HG03039 (cell line): Measurements from ENCODE around the gene FAM20B.
A peak's percentile ranks its signal among the peaks of the same experiment; 100 is the strongest.

Experiments
- ATAC-seq: cut with Tn5 transposase; IDR thresholded peaks from one replicate; pipeline ENCODE4 v1.9.1; 2021; ENCODE audit warnings: mild to moderate bottlenecking, moderate library complexity; ENCODE audit not compliant: unreplicated experiment

The FAM20B gene

GRCh38 chr1:179047636-179047997, 21.9 kb downstream of the FAM20B start:
- ATAC-seq = no peak

- ATAC-seq = no peak
Observed at GRCh38 chr1:179048339-179049124, 22.8 kb downstream of the FAM20B start.

- ATAC-seq = no peak
Observed at GRCh38 chr1:179052776-179053175, 27.1 kb downstream of the FAM20B start.

GRCh38 chr1:179053486-179053885, 27.8 kb downstream of the FAM20B start:
- ATAC-seq = no peak

- ATAC-seq = no peak
Observed at GRCh38 chr1:179055937-179056336, 30.2 kb downstream of the FAM20B start.

GRCh38 chr1:179058487-179059483, 33.1 kb downstream of the FAM20B start:
- no peak for ATAC-seq

GRCh38 chr1:179061360-179062282, 35.9 kb downstream of the FAM20B start:
- ATAC-seq = no peak

GRCh38 chr1:179066471-179066870, 40.8 kb downstream of the FAM20B start:
- ATAC-seq = no peak

GRCh38 chr1:179077396-179077795, 51.7 kb downstream of the FAM20B start:
- ATAC-seq = no peak

GRCh38 chr1:179079113-179079761, 53.5 kb downstream of the FAM20B start:
- ATAC-seq = no peak

GRCh38 chr1:179080866-179081686, 55.4 kb downstream of the FAM20B start:
- ATAC-seq = no peak

GRCh38 chr1:179081687-179082332, 56.1 kb downstream of the FAM20B start, which contains the start of gene TOR3A:
Gene TOR3A, plus strand, starts transcription at chr1:179082070. Its CDS starts 59 bp downstream, at chr1:179082129.
- ATAC-seq = peak; percentile 94

GRCh38 chr1:179082333-179082998, 56.8 kb downstream of the FAM20B start:
- ATAC-seq = peak; percentile 13

GRCh38 chr1:179082999-179083335, 57.3 kb downstream of the FAM20B start:
- ATAC-seq = peak; percentile 1

- no peak for ATAC-seq
Observed at GRCh38 chr1:179083533-179083932, 57.8 kb downstream of the FAM20B start.

GRCh38 chr1:179087665-179088064, 62.0 kb downstream of the FAM20B start:
- no peak for ATAC-seq

- no peak for ATAC-seq
Observed at GRCh38 chr1:179089827-179090482, 64.3 kb downstream of the FAM20B start.

- ATAC-seq = no peak
Observed at GRCh38 chr1:179090522-179090921, 64.8 kb downstream of the FAM20B start.
